Mesodermal cell (in vitro differentiated cells): ENCODE measurements around the gene PPM1L.
"Not testable (repeated sequence)": the region's sequence is repeated elsewhere in the genome, so short reads cannot be mapped to it uniquely, and the experiment has no call there.

Experiments
- H3K27ac ChIP-seq: 2 replicates; pipeline ENCODE4 v1.7.0; 2013; ENCODE audit warnings: mild to moderate bottlenecking, low read depth, low read length, moderate library complexity; ENCODE audit not compliant: severe bottlenecking
- H3K36me3 ChIP-seq: 2 replicates; pipeline ENCODE4 v1.7.1; 2013; ENCODE audit warnings: mild to moderate bottlenecking, low read length, moderate library complexity; ENCODE audit not compliant: control insufficient read depth, insufficient read depth
- H3K4me1 ChIP-seq: one replicate; pipeline ENCODE4 v1.7.1; 2013; ENCODE audit warnings: mild to moderate bottlenecking, low read length; ENCODE audit not compliant: insufficient read depth, control insufficient read depth, poor library complexity, severe bottlenecking
- H3K4me3 ChIP-seq: 2 replicates; pipeline ENCODE4 v1.7.0; 2013; ENCODE audit warnings: low read length, control low read depth, mild to moderate bottlenecking; ENCODE audit not compliant: insufficient read depth, poor library complexity, severe bottlenecking; ENCODE audit errors: extremely low read depth
- H3K9me3 ChIP-seq: 2 replicates; pipeline ENCODE4 v1.7.1; 2013; ENCODE audit warnings: mild to moderate bottlenecking, low read length, moderate library complexity; ENCODE audit not compliant: control insufficient read depth
- WGBS, 2 experiments: methylation state at CpG; one replicate each; pipeline ENCODE4 v1.1.5; 2013; ENCODE audit warnings: missing lambda C conversion rate in 2 of 2; ENCODE audit not compliant: insufficient coverage in 2 of 2; 5-methylcytosine and 5-hydroxymethylcytosine counted together

Gene PPM1L

GRCh38 chr3:160981217-160981938, 225.3 kb downstream of the PPM1L start:
- no peaks in the 10 kb centered on the region for H3K4me1 ChIP-seq
- no peak overlapping the region for H3K27ac ChIP-seq
- H3K36me3 ChIP-seq, result no peaks in the 10 kb centered on the region
- H3K4me3 ChIP-seq, result no peak overlapping the region
- no peaks in the 10 kb centered on the region for H3K9me3 ChIP-seq
- 100% methylated on average over 1 of the region's 3 CpGs; no CpG with 5 or more reads in 1 of the 2 experiments for WGBS, 2 experiments

- no CpG with 5 or more reads among the region's 1 CpG for whole genome bisulfite sequencing, 2 experiments
Observed at GRCh38 chr3:160982491-160982890, 226.5 kb downstream of the PPM1L start.

GRCh38 chr3:160983900-160984299, 227.9 kb downstream of the PPM1L start:
- WGBS, 2 experiments, result 90 to 91% methylated on average over 4 of the region's 6 CpGs
- not testable (repeated sequence) for H3K4me1 ChIP-seq, H3K27ac ChIP-seq, H3K4me3 ChIP-seq, H3K9me3 ChIP-seq, H3K36me3 ChIP-seq

More at GRCh38 chr3:160982491-160982890, 226.5 kb downstream of the PPM1L start:
- Histone ChIP-seq H3K27ac (no peak overlapping the region), H3K4me3 (no peak overlapping the region), H3K36me3 (no peaks in the 10 kb centered on the region), H3K9me3 (no peaks in the 10 kb centered on the region), H3K4me1 (no peaks in the 10 kb centered on the region)

- H3K27ac ChIP-seq, result no peak overlapping the region
- no peak overlapping the region for H3K4me3 ChIP-seq
- H3K4me1 ChIP-seq, result no peaks in the 10 kb centered on the region
- WGBS, 2 experiments, result no CpG with 5 or more reads among the region's 2 CpGs
- H3K36me3 ChIP-seq, result no peaks in the 10 kb centered on the region
- no peaks in the 10 kb centered on the region for H3K9me3 ChIP-seq
Observed at GRCh38 chr3:160986069-160986468, 230.0 kb downstream of the PPM1L start.

GRCh38 chr3:160987982-160988964, 232.2 kb downstream of the PPM1L start:
- Histone ChIP-seq H3K4me3 (no peak overlapping the region), H3K4me1 (no peaks in the 10 kb centered on the region), H3K27ac (no peak overlapping the region), H3K36me3 (no peaks in the 10 kb centered on the region), H3K9me3 (no peaks in the 10 kb centered on the region)
- 92 to 94% methylated on average over 2 to 4 of the region's 4 CpGs for WGBS, 2 experiments

- H3K4me1 ChIP-seq, result no peaks in the 10 kb centered on the region
- H3K27ac ChIP-seq, result no peak overlapping the region
- no peaks in the 10 kb centered on the region for H3K9me3 ChIP-seq
- WGBS, 2 experiments, result no CpG with 5 or more reads among the region's 2 CpGs
- H3K4me3 ChIP-seq, result no peak overlapping the region
- no peaks in the 10 kb centered on the region for H3K36me3 ChIP-seq
Observed at GRCh38 chr3:160990446-160990845, 234.4 kb downstream of the PPM1L start.

- Histone ChIP-seq H3K9me3 (no peaks in the 10 kb centered on the region), H3K4me1 (no peaks in the 10 kb centered on the region), H3K4me3 (no peak overlapping the region), H3K27ac (no peak overlapping the region), H3K36me3 (no peaks in the 10 kb centered on the region)
- WGBS, 2 experiments, result no CpG with 5 or more reads among the region's 3 CpGs
Observed at GRCh38 chr3:160992712-160993111, 236.7 kb downstream of the PPM1L start.

- H3K4me3 ChIP-seq, result no peak overlapping the region
- H3K36me3 ChIP-seq, result no peaks in the 10 kb centered on the region
- H3K4me1 ChIP-seq, result no peaks in the 10 kb centered on the region
- no peaks in the 10 kb centered on the region for H3K9me3 ChIP-seq
- H3K27ac ChIP-seq, result no peak overlapping the region
Observed at GRCh38 chr3:160996811-160997210, 240.8 kb downstream of the PPM1L start.

GRCh38 chr3:160998581-160998980, 242.6 kb downstream of the PPM1L start:
- Histone ChIP-seq H3K4me3 (no peak overlapping the region), H3K9me3 (no peaks in the 10 kb centered on the region), H3K4me1 (no peaks in the 10 kb centered on the region), H3K27ac (no peak overlapping the region), H3K36me3 (no peaks in the 10 kb centered on the region)
- WGBS, 2 experiments, result 92 to 100% methylated on average over 1 of the region's 1 CpG

- Histone ChIP-seq H3K9me3 (no peaks in the 10 kb centered on the region), H3K36me3 (no peaks in the 10 kb centered on the region), H3K4me1 (no peaks in the 10 kb centered on the region), H3K4me3 (no peak overlapping the region), H3K27ac (no peak overlapping the region)
- WGBS, 2 experiments, result 80 to 91% methylated on average over 2 to 5 of the region's 5 CpGs
Observed at GRCh38 chr3:160999274-160999673, 243.2 kb downstream of the PPM1L start.

- no peaks in the 10 kb centered on the region for H3K36me3 ChIP-seq
- no peak overlapping the region for H3K27ac ChIP-seq
- no peaks in the 10 kb centered on the region for H3K9me3 ChIP-seq
- H3K4me3 ChIP-seq, result no peak overlapping the region
- no peaks in the 10 kb centered on the region for H3K4me1 ChIP-seq
- WGBS, 2 experiments, result 90 to 100% methylated on average over 1 to 2 of the region's 2 CpGs
Observed at GRCh38 chr3:161008086-161008485, 252.1 kb downstream of the PPM1L start.
